ENCODE results near the gene CABCOCO1.

The CABCOCO1 gene

GRCh38 chr10:61662794-61663259 is at the start of gene CABCOCO1:
Gene CABCOCO1, plus strand, starts transcription at chr10:61662929. Its CDS starts 44 bp downstream, at chr10:61662973.
- Histone ChIP-seq H2AFZ (ENCODE audit: low read length, unreplicated experiment) (peak within 1 kb of the TSS; percentile 70), H3K4me1 (ENCODE audit: control insufficient read depth, insufficient read depth, low read length, unreplicated experiment) (peaks cover 6% of the 10 kb centered on the region), H3K79me2 (ENCODE audit: control insufficient read depth, insufficient read depth, low read length, unreplicated experiment) (no peaks in the 10 kb centered on the region), H3K36me3 (ENCODE audit: insufficient read depth, low read length) (no peaks in the 10 kb centered on the region), H3K27me3 (ENCODE audit: insufficient read depth, low read length) (no peaks in the 10 kb centered on the region), H3K27ac (ENCODE audit: low read depth, low read length) (no peak within 1 kb of the TSS), H3K4me3 (ENCODE audit: low read depth, low read length) (peak within 1 kb of the TSS; percentile 81)

DNA sequence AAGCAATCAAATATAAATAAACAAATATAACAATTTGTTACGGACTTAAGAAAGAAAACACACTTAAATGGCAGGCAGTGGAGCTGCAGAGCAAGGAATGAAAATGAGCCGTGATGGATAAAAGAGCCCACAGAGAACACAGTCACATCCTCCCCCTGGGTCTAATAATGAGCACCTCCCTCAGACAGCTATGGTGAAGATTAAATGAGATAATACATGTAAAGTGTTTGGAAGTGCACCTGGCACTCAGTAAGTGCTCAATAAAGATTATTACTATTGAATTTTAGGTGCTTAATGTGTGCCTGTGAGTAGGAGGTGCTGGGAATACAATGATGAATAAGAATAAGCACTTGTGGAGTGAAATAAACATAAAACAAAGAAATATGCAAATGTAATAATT is 49.1 kb upstream of the CABCOCO1 start:
- no peak overlapping the region for H3K4me3 ChIP-seq (ENCODE audit: low read depth, low read length)
- no peaks in the 10 kb centered on the region for H3K79me2 ChIP-seq (ENCODE audit: control insufficient read depth, insufficient read depth, low read length, unreplicated experiment)
- H3K36me3 ChIP-seq (ENCODE audit: insufficient read depth, low read length): no peaks in the 10 kb centered on the region
- H3K27ac ChIP-seq (ENCODE audit: low read depth, low read length): no peak overlapping the region
- H2AFZ ChIP-seq (ENCODE audit: low read length, unreplicated experiment): no peak overlapping the region
- no peaks in the 10 kb centered on the region for H3K4me1 ChIP-seq (ENCODE audit: control insufficient read depth, insufficient read depth, low read length, unreplicated experiment)
- no peaks in the 10 kb centered on the region for H3K27me3 ChIP-seq (ENCODE audit: insufficient read depth, low read length)

- H3K4me3 ChIP-seq (ENCODE audit: low read depth, low read length): no peak overlapping the region
- no peaks in the 10 kb centered on the region for H3K27me3 ChIP-seq (ENCODE audit: insufficient read depth, low read length)
- no peaks in the 10 kb centered on the region for H3K79me2 ChIP-seq (ENCODE audit: control insufficient read depth, insufficient read depth, low read length, unreplicated experiment)
- H3K36me3 ChIP-seq (ENCODE audit: insufficient read depth, low read length): no peaks in the 10 kb centered on the region
- H3K27ac ChIP-seq (ENCODE audit: low read depth, low read length): no peak overlapping the region
- H3K4me1 ChIP-seq (ENCODE audit: control insufficient read depth, insufficient read depth, low read length, unreplicated experiment): no peaks in the 10 kb centered on the region
- H2AFZ ChIP-seq (ENCODE audit: low read length, unreplicated experiment): no peak overlapping the region
Observed at GRCh38 chr10:61616611-61617010, 46.1 kb upstream of the CABCOCO1 start.

DNA sequence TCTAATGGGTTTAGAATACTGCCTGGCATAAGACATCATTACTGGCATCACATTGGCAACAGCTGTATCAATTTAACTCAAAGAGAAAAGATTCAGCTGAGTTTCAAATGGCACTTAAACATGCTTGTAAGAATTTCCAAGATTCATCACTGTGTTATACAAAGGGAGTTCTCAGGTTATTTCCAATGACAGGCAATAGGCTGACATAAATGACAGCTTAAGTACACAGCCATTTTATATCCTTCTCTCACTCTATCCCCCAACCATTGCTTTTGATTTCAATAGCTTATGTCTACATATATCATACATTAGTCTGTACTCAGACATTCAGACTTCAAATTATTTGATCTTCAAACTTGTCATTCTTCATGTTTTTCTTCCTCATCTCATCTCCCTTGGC is 45.5 kb upstream of the CABCOCO1 start:
- H3K79me2 ChIP-seq (ENCODE audit: control insufficient read depth, insufficient read depth, low read length, unreplicated experiment): no peaks in the 10 kb centered on the region
- H3K36me3 ChIP-seq (ENCODE audit: insufficient read depth, low read length): no peaks in the 10 kb centered on the region
- H3K4me3 ChIP-seq (ENCODE audit: low read depth, low read length): no peak overlapping the region
- no peak overlapping the region for H2AFZ ChIP-seq (ENCODE audit: low read length, unreplicated experiment)
- no peaks in the 10 kb centered on the region for H3K4me1 ChIP-seq (ENCODE audit: control insufficient read depth, insufficient read depth, low read length, unreplicated experiment)
- H3K27ac ChIP-seq (ENCODE audit: low read depth, low read length): no peak overlapping the region
- H3K27me3 ChIP-seq (ENCODE audit: insufficient read depth, low read length): no peaks in the 10 kb centered on the region

DNA sequence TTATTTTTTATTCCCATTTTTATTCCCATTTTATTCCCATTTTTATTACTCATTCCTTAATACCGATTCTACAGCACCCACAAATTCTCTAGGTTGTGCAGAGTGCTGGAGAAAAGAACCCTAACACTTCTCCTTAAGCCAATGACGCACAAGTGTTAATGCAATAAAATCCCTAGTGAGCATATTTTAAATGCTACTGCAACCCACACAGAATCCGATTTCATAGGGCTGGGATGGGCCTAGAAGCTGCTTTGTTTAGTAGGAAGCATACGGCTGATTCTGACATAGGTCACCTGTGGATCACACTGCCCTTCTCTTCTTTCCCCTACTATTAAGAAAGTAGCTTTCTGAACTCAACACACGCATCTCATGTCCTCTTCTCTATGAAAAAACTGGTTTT is 45.1 kb upstream of the CABCOCO1 start:
- H3K79me2 ChIP-seq (ENCODE audit: control insufficient read depth, insufficient read depth, low read length, unreplicated experiment): no peaks in the 10 kb centered on the region
- no peaks in the 10 kb centered on the region for H3K27me3 ChIP-seq (ENCODE audit: insufficient read depth, low read length)
- H2AFZ ChIP-seq (ENCODE audit: low read length, unreplicated experiment): no peak overlapping the region
- no peak overlapping the region for H3K4me3 ChIP-seq (ENCODE audit: low read depth, low read length)
- no peak overlapping the region for H3K27ac ChIP-seq (ENCODE audit: low read depth, low read length)
- no peaks in the 10 kb centered on the region for H3K4me1 ChIP-seq (ENCODE audit: control insufficient read depth, insufficient read depth, low read length, unreplicated experiment)
- H3K36me3 ChIP-seq (ENCODE audit: insufficient read depth, low read length): no peaks in the 10 kb centered on the region

DNA sequence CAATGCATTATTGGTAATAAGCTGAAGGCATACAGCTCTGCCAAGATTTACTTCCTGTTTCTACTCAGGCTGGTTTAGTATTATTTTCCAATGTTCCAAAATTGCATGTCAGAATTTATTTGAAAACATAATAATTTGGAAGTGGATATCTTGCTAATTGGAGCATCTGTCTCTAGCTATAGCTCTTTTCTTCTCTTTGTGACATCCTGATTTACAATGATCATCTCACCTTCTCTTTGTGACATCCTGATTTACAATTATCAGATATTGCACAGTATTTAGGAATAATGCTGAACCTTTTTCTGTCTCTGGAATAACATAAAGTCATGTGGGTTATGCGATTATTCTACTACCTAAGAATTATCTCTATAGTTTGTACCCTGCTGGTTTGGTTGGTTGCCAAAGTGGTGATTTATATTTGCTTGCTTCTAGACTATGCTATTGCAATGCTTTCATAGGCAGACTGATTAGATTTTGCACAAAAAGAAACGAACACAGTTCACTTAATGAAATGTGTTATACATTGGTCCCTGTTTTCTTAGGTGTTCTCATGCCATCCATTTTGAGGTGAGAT is 44.3 kb upstream of the CABCOCO1 start:
- no peaks in the 10 kb centered on the region for H3K27me3 ChIP-seq (ENCODE audit: insufficient read depth, low read length)
- no peaks in the 10 kb centered on the region for H3K4me1 ChIP-seq (ENCODE audit: control insufficient read depth, insufficient read depth, low read length, unreplicated experiment)
- no peaks in the 10 kb centered on the region for H3K79me2 ChIP-seq (ENCODE audit: control insufficient read depth, insufficient read depth, low read length, unreplicated experiment)
- H3K36me3 ChIP-seq (ENCODE audit: insufficient read depth, low read length): no peaks in the 10 kb centered on the region
- no peak overlapping the region for H2AFZ ChIP-seq (ENCODE audit: low read length, unreplicated experiment)
- H3K27ac ChIP-seq (ENCODE audit: low read depth, low read length): no peak overlapping the region
- H3K4me3 ChIP-seq (ENCODE audit: low read depth, low read length): no peak overlapping the region

DNA sequence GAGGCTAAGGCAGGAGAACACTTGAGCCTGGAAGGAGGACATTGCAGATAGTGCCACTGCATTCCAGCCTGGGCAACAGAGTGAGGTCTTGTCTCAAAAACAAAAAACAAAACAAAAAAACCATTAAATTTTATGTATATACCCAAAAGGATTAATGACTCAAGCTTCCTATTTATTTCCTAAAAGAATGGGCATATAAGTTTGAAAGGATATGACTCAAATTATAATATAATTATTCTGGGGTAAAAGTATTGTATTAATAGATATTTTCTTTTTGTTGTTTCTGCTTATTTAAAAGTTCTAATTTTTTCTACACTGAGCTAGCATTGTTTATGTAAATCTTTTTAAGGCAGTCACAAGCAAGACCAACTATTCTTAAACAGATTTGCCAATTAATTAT is 42.2 kb upstream of the CABCOCO1 start:
- no peaks in the 10 kb centered on the region for H3K36me3 ChIP-seq (ENCODE audit: insufficient read depth, low read length)
- no peaks in the 10 kb centered on the region for H3K4me1 ChIP-seq (ENCODE audit: control insufficient read depth, insufficient read depth, low read length, unreplicated experiment)
- H2AFZ ChIP-seq (ENCODE audit: low read length, unreplicated experiment): no peak overlapping the region
- no peak overlapping the region for H3K27ac ChIP-seq (ENCODE audit: low read depth, low read length)
- no peaks in the 10 kb centered on the region for H3K27me3 ChIP-seq (ENCODE audit: insufficient read depth, low read length)
- H3K4me3 ChIP-seq (ENCODE audit: low read depth, low read length): no peak overlapping the region
- no peaks in the 10 kb centered on the region for H3K79me2 ChIP-seq (ENCODE audit: control insufficient read depth, insufficient read depth, low read length, unreplicated experiment)

DNA sequence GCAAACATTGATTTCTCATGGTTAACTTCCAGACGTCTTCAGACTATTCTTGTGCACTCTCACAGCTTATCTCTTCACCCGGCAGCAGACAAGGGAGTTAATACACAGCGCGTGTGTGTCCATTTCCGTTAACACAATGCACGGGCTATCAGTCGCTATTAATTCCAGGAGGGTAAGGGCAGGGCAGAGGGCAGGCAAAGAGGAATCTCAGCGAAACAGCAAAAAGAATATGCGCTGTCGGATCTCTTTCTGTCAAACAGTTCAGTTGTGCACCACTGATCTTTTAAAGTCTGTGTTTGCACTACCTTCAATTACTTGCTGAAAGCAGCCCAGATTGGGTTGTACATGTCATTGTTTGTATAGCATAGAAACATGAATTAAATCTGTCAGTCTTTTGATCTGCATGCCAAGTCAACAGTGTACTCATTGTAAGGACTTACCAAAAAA is 41.1 kb upstream of the CABCOCO1 start:
- Histone ChIP-seq H3K27me3 (ENCODE audit: insufficient read depth, low read length) (no peaks in the 10 kb centered on the region), H3K4me1 (ENCODE audit: control insufficient read depth, insufficient read depth, low read length, unreplicated experiment) (no peaks in the 10 kb centered on the region), H3K79me2 (ENCODE audit: control insufficient read depth, insufficient read depth, low read length, unreplicated experiment) (no peaks in the 10 kb centered on the region), H3K27ac (ENCODE audit: low read depth, low read length) (no peak overlapping the region), H3K4me3 (ENCODE audit: low read depth, low read length) (no peak overlapping the region), H3K36me3 (ENCODE audit: insufficient read depth, low read length) (no peaks in the 10 kb centered on the region), H2AFZ (ENCODE audit: low read length, unreplicated experiment) (no peak overlapping the region)

DNA sequence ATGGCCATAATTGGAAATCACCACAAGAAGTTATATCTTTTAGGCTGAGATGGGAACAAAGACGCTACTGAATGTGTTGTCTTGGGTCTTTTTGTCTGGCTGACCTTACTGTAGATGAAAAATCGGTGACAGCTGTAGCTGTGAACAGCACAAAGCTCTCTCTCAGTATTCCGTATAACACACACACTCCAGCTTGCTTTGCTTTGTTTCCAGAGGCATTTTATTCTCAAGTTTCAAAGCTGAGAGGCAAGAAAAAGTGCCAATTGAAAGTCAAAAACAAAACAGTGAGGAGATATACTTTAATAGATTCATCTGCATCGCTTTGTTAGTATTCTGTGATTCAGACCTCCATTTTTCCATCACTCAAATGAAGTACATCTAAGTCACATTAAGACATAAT is 39.6 kb upstream of the CABCOCO1 start:
- Histone ChIP-seq H3K27me3 (ENCODE audit: insufficient read depth, low read length) (no peaks in the 10 kb centered on the region), H3K4me1 (ENCODE audit: control insufficient read depth, insufficient read depth, low read length, unreplicated experiment) (peaks cover 9% of the 10 kb centered on the region), H3K4me3 (ENCODE audit: low read depth, low read length) (no peak overlapping the region), H3K27ac (ENCODE audit: low read depth, low read length) (no peak overlapping the region), H2AFZ (ENCODE audit: low read length, unreplicated experiment) (no peak overlapping the region), H3K79me2 (ENCODE audit: control insufficient read depth, insufficient read depth, low read length, unreplicated experiment) (no peaks in the 10 kb centered on the region), H3K36me3 (ENCODE audit: insufficient read depth, low read length) (no peaks in the 10 kb centered on the region)

GRCh38 chr10:61626209-61626608 is 36.5 kb upstream of the CABCOCO1 start:
- H3K27ac ChIP-seq (ENCODE audit: low read depth, low read length): no peak overlapping the region
- H2AFZ ChIP-seq (ENCODE audit: low read length, unreplicated experiment): no peak overlapping the region
- peaks cover 22% of the 10 kb centered on the region for H3K4me1 ChIP-seq (ENCODE audit: control insufficient read depth, insufficient read depth, low read length, unreplicated experiment)
- H3K79me2 ChIP-seq (ENCODE audit: control insufficient read depth, insufficient read depth, low read length, unreplicated experiment): no peaks in the 10 kb centered on the region
- no peaks in the 10 kb centered on the region for H3K27me3 ChIP-seq (ENCODE audit: insufficient read depth, low read length)
- no peaks in the 10 kb centered on the region for H3K36me3 ChIP-seq (ENCODE audit: insufficient read depth, low read length)
- no peak overlapping the region for H3K4me3 ChIP-seq (ENCODE audit: low read depth, low read length)

GRCh38 chr10:61627266-61627665 is 35.5 kb upstream of the CABCOCO1 start:
- no peaks in the 10 kb centered on the region for H3K36me3 ChIP-seq (ENCODE audit: insufficient read depth, low read length)
- H3K4me3 ChIP-seq (ENCODE audit: low read depth, low read length): no peak overlapping the region
- peaks cover 23% of the 10 kb centered on the region for H3K4me1 ChIP-seq (ENCODE audit: control insufficient read depth, insufficient read depth, low read length, unreplicated experiment)
- peak overlapping the region; percentile 9 for H2AFZ ChIP-seq (ENCODE audit: low read length, unreplicated experiment)
- peak overlapping the region; percentile 97 for H3K27ac ChIP-seq (ENCODE audit: low read depth, low read length)
- no peaks in the 10 kb centered on the region for H3K79me2 ChIP-seq (ENCODE audit: control insufficient read depth, insufficient read depth, low read length, unreplicated experiment)
- no peaks in the 10 kb centered on the region for H3K27me3 ChIP-seq (ENCODE audit: insufficient read depth, low read length)
